Activated CD4-positive, alpha-beta T cell treated with anti-CD3 and anti-CD28 coated beads for 4 hours (primary cell): Measurements from ENCODE around the gene CCND2.
A peak's percentile ranks its signal among the peaks of the same experiment; 100 is the strongest.
"Not testable (repeated sequence)": the region's sequence is repeated elsewhere in the genome, so short reads cannot be mapped to it uniquely, and the experiment has no call there.

ENCODE experiments used
- DNase-seq, 2 donors: peaks; one replicate each; pipeline ENCODE4 v3.0.0-alpha.2; 2020

The CCND2 gene

GRCh38 chr12:4273652-4274395 lies at the start of gene CCND2:
Gene CCND2 (plus strand): TSS chr12:4273762. CDS start chr12:4274041, 279 bp downstream.
- peak; percentile 75 to 82 for DNase-seq

GRCh38 chr12:4224206-4224889 lies 49.2 kb upstream of the CCND2 start:
- DNase-seq, result no peak

- no peak for DNase-seq
Measured at GRCh38 chr12:4225571-4225970, 48.0 kb upstream of the CCND2 start.

- DNase-seq, result no peak
Measured at GRCh38 chr12:4227046-4227445, 46.5 kb upstream of the CCND2 start.

- no peak for DNase-seq
Measured at GRCh38 chr12:4228122-4228580, 45.4 kb upstream of the CCND2 start.

- DNase-seq, result no peak
Measured at GRCh38 chr12:4230526-4230925, 43.0 kb upstream of the CCND2 start.

GRCh38 chr12:4238577-4238976 lies 35.0 kb upstream of the CCND2 start:
- no peak for DNase-seq

- no peak for DNase-seq
Measured at GRCh38 chr12:4239746-4240145, 33.8 kb upstream of the CCND2 start.

GRCh38 chr12:4240161-4240783 lies 33.3 kb upstream of the CCND2 start:
- no peak for DNase-seq

- no peak for DNase-seq
Measured at GRCh38 chr12:4240981-4241380, 32.6 kb upstream of the CCND2 start.

- no peak for DNase-seq
Measured at GRCh38 chr12:4241592-4241991, 32.0 kb upstream of the CCND2 start.

GRCh38 chr12:4242595-4242994 lies 31.0 kb upstream of the CCND2 start:
- no peak for DNase-seq

GRCh38 chr12:4243091-4243490 lies 30.5 kb upstream of the CCND2 start:
- DNase-seq, result no peak

GRCh38 chr12:4243491-4244100 lies 30.0 kb upstream of the CCND2 start:
- DNase-seq, result not testable (repeated sequence)

- no peak for DNase-seq
Measured at GRCh38 chr12:4244868-4245267, 28.7 kb upstream of the CCND2 start.

- no peak for DNase-seq
Measured at GRCh38 chr12:4245446-4245845, 28.1 kb upstream of the CCND2 start.

- DNase-seq, result no peak
Measured at GRCh38 chr12:4246116-4246515, 27.4 kb upstream of the CCND2 start.

GRCh38 chr12:4250691-4251090 lies 22.9 kb upstream of the CCND2 start:
- no peak for DNase-seq

- DNase-seq, result peak; percentile 22 to 47
Measured at GRCh38 chr12:4251216-4251891, 22.2 kb upstream of the CCND2 start.

GRCh38 chr12:4251967-4252366 lies 21.6 kb upstream of the CCND2 start:
- no peak for DNase-seq

- no peak for DNase-seq
Measured at GRCh38 chr12:4252601-4253000, 21.0 kb upstream of the CCND2 start.

GRCh38 chr12:4256043-4256826 lies 17.3 kb upstream of the CCND2 start:
- no peak for DNase-seq
